GM18858 (cell line): ENCODE data around the gene MPDZ.

Source experiments
- ATAC-seq: cut with Tn5 transposase; IDR thresholded peaks from one replicate; pipeline ENCODE4 v1.9.1; 2021; ENCODE audit not compliant: unreplicated experiment

MPDZ gene

DNA sequence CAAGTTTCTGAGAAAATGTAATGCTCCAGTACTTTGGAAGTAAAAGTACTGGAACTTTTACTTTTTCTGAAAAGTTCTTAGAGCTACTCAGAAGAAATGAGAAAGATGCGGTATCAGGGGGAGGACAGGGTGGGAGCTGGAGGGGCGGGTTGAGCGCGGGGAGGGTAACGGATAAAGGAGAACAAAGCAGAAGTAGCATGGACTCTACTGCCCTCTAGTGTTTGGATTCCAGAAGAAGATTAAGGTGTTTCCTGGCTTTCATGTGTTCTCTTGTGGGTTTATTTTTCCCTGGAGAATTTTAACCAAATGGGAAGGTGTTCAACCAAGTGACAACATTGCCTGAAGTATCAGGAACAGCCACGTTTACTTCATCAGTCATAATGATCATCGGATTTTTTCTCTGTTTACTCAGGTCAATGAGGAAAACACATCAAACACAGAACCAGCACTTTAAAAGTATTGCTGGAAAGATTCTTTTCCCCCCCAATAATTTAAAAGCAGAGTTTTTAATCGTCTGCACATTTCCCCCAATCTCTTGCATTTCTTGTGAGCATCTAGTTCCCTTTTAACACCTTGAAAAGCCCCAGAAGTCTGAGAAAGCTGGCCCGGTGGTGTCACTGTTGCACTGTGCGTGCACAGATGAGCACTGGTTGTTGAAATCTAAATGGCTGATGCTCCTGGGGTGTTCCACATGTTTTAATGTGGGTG is 190.6 kb downstream of the MPDZ start:
- peak; percentile 72 for ATAC-seq

DNA sequence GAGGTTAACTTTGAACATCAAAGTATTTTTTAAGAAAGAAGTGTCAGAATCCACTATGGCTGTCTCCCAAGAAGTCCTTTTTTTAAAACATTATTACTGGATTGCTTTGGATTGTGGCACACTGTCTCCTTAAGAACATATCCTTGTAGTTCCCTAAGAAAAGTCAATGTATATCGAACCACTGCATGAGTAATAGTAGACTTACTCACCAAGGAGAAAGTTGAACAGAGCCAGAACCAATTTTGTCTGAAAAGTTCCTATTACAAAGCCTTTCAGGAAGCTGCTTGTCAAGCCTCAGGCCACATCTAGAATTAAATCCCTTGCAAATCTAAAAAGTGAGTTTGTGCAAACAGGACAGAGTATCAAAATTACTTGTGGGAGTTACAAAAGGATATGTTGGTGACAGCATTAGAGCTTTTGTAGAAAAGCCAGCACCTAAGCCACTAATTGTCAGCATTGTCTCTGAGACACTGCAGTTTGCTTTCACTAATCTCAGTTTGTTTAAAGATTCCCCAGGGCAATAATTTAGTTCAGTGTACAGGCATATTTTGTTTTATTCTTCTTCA is 195.4 kb downstream of the MPDZ start:
- ATAC-seq: no peak

DNA sequence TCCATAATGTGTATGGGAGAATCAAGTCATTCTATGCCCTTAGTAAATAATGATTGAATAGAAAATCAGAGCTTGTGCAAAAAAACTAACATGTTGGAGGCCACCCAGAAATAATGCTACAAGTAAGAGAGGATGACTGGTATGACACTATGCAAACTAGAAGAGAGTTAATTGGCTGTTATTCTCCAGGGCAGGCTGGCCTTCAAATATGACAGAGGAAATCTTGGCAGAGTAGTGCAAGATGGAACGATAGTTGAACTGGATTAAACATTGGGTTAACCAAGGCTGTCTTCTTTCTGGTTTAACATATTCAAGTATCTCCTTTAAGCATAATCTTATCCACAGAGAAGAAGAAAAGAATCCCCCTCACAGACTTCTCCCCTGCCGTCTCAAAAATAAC is 196.1 kb downstream of the MPDZ start:
- no peak for ATAC-seq

DNA sequence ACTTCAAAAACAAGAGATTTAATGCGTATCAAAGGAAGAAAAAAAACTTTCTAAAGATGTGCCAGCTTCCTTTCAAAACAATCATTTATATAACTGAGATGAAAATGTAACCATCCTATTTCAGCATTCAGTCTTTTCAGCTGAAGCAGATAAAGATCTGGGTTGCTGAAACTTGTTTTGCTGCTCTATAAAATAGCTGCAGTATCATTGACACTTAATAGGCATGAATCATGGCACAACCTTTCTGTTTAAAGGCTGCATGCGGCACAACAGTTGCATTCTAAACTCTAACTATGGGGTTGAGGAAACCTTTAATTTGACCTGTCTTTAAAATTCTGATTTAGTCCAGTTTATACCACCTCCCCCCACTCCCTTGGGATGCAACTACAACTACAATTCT is 196.7 kb downstream of the MPDZ start:
- ATAC-seq: no peak

DNA sequence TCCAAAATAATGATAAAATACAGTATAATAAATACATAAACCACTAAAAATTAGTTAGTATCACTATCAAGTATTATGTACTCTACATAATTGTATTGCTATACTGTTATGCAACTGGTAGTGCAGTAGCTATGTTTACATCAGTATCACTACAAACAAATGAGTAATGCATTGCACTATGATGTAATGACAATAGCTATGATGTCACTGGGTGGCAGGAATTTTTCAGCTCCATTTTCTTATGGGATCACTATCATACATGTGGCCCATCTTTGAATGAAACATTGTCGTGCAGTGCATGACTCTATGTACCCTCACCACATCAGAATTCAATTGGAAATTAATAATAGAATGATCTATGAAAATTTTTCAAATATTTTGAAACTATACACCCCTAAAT is 201.3 kb downstream of the MPDZ start:
- ATAC-seq: no peak

DNA sequence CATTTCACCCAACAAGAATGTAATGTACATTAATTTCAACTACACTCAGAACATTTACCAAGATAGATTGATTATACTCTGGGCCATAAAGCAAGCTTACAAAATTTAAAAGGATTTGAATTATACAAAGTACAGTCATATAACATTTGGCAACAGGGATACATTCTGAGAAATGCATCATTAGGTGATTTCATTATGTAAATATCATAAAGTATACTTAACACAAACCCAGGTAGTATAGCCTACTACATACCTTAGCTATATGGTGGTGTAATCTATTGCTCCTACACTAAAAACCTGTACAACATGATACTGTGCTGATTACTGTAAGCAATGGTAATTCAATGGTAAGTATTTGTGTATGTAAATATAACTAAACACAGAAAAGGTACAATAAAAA is 202.9 kb downstream of the MPDZ start:
- no peak for ATAC-seq

DNA sequence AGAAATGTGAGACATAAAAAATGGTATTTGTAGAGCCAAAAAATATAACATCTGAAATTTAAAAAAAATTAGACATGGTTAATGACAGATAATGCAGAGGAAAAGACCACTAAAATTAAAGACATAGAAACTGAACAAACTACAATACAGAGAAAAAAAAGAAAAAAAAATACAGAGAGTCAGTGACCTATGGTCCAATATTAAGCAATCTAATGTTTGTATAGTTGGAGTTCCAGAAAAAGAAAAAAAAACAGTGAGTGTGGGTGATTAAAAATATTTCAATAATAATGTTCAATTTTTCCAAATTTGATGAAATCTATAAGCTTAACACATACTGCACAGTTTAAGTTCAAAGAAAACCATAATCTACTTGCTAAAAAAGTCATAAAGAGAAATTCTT is 207.6 kb downstream of the MPDZ start:
- ATAC-seq: no peak

DNA sequence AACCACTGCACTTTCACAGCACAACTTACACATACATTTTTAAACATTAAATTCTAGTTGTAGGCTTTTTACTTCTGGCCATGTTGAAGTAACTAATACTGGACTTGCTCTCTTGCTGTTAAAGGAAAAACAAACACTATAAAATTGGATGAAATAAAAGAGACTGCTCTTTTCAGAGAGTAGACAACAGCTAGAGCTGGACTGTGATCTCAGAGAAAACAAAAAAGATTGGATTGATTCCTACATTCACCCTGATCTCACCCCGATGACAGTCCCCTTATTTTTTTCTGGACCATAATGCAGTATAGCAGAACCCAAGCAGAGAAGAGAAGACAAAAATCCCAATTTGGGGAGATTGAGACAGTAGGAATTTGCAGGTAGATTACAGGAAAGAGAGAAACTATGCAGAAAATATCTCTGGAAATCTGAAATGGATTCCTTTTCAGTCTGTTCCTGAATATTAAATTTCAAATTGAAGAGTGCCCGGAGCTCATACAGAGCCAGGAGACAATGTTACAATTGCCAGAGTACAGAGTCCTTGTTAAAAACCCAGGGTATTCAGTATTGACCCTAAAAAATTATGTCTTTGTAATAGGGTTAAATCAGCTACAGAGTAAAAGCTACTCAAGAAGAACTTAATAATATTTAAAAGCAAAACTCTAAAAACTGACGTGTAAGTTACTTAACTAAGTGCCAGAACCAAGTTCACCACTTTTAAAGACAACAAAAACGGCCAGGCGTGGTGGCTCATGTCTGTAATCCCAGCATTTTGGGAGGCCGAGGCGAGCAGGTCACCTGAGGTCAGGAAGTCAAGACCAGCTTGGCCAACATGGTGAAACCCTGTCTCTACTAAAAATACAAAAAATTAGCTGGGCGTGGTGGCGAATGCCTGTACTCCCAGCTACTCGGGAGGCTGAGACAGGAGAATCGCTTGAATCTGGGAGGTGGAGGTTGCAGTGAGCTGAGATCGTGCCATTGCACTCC is 208.6 kb downstream of the MPDZ start:
- no peak for ATAC-seq

DNA sequence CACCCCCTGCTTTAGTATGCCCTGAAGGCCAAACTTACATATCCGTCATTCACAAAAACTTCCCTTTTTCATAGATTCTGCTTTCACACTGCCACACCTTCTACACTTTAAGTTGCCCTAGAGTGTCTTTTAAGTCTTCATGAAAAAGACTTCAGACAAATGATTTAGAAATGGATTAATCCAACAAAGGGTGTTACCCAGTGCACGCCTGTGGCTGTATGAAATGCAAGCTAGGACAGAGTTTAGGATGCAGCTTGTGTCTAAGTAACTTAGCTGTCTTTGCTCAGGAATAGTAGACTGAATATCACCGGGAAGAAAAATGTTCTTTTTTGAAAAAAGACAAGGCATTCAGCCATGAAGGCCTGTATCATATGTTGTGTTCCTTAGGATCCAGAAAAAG is 210.0 kb downstream of the MPDZ start:
- no peak for ATAC-seq

DNA sequence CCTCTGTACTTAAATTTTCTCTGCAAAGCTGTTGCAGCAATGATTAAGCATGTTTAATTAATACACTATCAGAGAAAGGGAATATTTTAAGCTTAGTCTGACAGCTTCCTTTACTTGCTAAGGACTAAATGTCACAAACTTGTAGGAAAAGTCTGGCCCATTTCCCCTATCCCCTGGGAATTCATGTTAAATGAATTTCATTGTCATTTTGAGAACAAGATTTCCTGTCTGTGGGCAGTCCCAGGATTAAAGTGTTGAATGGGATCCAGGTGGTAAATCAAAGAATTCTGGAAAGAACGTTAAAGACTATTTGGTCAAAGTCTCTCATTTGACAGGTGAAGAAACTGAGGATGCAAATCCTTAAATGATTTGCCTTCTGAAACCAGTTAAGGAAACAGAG is 214.8 kb downstream of the MPDZ start:
- ATAC-seq: no peak

DNA sequence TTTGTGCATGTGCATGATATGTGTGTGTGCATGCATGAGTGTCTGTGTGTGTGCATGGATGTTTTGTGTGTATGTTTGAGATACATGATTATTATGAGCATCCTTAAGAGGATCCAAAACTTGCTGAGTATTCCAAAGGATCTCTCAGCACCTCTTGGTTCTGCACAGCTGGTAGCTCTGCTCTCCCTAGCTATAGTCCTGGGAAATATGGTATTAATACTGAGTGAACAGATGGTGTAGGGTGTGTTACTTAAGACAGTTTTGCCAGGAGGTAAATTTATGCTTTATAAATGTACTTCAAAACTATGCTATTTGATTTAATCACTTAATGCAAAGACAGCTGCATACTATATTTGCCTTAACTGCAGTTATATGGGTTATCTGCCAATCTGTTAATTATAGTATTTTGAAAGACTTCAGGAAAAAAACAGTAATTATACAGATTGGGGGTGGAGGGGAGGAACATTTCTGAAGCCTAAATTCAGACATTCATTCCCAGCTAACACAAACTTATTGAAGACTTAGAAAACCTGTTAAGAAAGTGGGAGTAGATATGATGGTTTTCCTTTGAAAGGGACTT is 215.5 kb downstream of the MPDZ start:
- ATAC-seq: no peak

DNA sequence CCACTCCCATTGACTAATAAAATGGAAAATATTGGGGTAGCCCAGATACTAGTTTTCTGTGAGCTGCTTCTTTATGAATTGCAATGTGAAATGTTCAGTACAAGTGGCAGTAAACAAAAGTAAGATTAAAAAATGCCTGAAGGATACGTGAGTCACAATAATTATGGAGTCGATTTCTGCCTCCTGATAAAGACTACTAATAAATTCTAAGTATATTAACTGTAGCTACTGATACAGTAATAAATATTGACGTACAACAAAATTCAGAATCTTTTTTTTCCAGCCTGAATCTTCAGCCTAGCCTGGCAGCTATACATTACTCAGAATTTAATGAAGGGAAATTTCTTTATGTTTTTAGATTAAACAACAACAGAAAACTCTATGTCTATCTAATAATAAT is 218.1 kb downstream of the MPDZ start:
- ATAC-seq: no peak
